Mesothelial cell of epicardium (in vitro differentiated cells): ENCODE results near the gene NRL. TPM values are rescaled to one million over a fixed set of nuclear protein-coding genes. Genes with fewer than 3 reads are reported as not detected.
"Not testable (repeated sequence)": the region's sequence is repeated elsewhere in the genome, so short reads cannot be mapped to it uniquely, and the experiment has no call there.

Source experiments
- DNase-seq, 2 experiments: peaks; one replicate each; pipeline ENCODE4 v3.0.0; 2021; ENCODE audit warnings: low spot score in 2 of 2; ENCODE audit not compliant: unreplicated experiment in 2 of 2
- H3K27ac Mint-ChIP-seq: 2 replicates; pipeline ENCODE4 v1.8.0; 2021; ENCODE audit warnings: mixed read lengths
- H3K27me3 Mint-ChIP-seq: 2 replicates; pipeline ENCODE4 v1.8.0; 2021; ENCODE audit warnings: low read depth, mixed read lengths
- H3K36me3 Mint-ChIP-seq: 2 replicates; pipeline ENCODE4 v1.8.0; 2021; ENCODE audit warnings: mixed read lengths
- H3K4me1 Mint-ChIP-seq: 2 replicates; pipeline ENCODE4 v1.8.0; 2021; ENCODE audit warnings: mixed read lengths
- H3K4me3 Mint-ChIP-seq: 2 replicates; pipeline ENCODE4 v1.8.0; 2021; ENCODE audit warnings: mild to moderate bottlenecking, moderate library complexity, mixed read lengths
- H3K9me3 Mint-ChIP-seq: 2 replicates; pipeline ENCODE4 v1.8.0; 2021; ENCODE audit warnings: mixed read lengths
- total RNA-seq: library from RNA; stranded (reverse); gene quantifications from 3 replicates; pipeline ENCODE4 v1.2.1, GENCODE V29; 2021
- TF ChIP-seq, protein P1 (sequence below): fragments of 200-600 bp; sonication (generic); IDR thresholded peaks from one replicate; pipeline ENCODE4 v1.5.0; 2021; ENCODE audit warnings: antibody characterized with exemption; ENCODE audit not compliant: unreplicated experiment

NRL gene
- total RNA-seq, 1 donor from 2014 or later = 2.0 TPM

- Mint-ChIP-seq H3K4me3 (peak overlapping the region; percentile 66), H3K36me3 (no peaks in the 10 kb centered on the region), H3K9me3 (no peaks in the 10 kb centered on the region), H3K27me3 (peaks cover 64% of the 10 kb centered on the region), H3K27ac (no peak overlapping the region), H3K4me1 (peaks cover 16% of the 10 kb centered on the region)
- TF ChIP-seq, protein P1, sequence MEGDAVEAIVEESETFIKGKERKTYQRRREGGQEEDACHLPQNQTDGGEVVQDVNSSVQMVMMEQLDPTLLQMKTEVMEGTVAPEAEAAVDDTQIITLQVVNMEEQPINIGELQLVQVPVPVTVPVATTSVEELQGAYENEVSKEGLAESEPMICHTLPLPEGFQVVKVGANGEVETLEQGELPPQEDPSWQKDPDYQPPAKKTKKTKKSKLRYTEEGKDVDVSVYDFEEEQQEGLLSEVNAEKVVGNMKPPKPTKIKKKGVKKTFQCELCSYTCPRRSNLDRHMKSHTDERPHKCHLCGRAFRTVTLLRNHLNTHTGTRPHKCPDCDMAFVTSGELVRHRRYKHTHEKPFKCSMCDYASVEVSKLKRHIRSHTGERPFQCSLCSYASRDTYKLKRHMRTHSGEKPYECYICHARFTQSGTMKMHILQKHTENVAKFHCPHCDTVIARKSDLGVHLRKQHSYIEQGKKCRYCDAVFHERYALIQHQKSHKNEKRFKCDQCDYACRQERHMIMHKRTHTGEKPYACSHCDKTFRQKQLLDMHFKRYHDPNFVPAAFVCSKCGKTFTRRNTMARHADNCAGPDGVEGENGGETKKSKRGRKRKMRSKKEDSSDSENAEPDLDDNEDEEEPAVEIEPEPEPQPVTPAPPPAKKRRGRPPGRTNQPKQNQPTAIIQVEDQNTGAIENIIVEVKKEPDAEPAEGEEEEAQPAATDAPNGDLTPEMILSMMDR = no peak
- DNase-seq = peak in 1 of 2 experiments; percentile 19
These were observed 61.8 kb downstream of the NRL start for GRCh38 chr14:24052656-24053547.

DNA sequence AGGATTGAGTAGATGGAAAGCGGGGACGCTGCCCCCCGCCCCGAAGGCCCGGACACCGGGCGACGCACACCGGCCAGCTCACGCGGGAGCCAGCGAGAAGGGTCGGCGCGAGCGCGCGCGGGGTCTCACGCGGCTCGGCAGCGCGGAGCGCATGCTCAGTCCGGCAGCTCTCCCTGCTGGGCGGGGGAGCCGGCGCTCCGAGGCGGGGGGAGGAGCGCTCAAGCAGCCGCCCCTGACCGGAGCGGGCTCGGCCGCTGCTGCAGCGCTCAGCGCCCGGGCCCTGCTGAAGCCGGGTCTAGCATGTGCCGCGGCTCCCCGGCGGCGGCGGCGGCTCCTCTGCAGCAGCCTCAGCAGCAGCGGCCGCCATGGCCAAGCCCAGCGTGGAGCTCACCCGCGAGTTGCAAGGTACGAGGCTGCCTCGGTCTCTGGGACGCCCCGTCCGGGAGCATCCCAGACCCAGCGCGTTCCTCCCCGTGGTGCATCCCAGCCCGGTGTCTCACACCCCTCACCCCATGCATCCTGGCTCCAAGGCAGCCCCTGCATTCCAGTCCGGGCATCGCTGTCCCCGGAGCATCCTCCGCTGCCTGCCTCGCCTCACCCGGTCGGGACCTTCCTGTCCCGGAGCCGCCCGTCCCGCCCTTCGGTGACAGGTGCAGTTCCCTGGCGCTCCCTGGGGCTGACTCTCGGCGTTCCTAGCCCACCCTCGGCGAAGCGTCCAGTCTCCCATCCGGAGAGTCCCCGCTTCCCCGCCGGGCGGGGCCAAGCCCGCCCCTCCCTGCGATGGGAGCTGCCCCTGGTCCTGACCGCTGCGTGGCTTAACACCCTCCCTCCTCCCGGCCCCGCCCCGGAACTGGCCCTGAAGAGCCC lies 62.7 kb downstream of the NRL start, which contains the start of gene CARMIL3:
Gene CARMIL3, plus strand, starts transcription at position 221 of the 867 bp plus-strand sequence. Its CDS starts 145 bp downstream, at position 366.
- peak; percentile 54 to 78 for DNase-seq
- Mint-ChIP-seq H3K4me1 (peaks cover 16% of the 10 kb centered on the region), H3K27ac (peak within 1 kb of the TSS; percentile 13), H3K36me3 (no peaks in the 10 kb centered on the region), H3K9me3 (no peaks in the 10 kb centered on the region), H3K4me3 (peak within 1 kb of the TSS; percentile 69), H3K27me3 (peaks cover 69% of the 10 kb centered on the region)
- TF ChIP-seq, protein P1 = no peak

DNA sequence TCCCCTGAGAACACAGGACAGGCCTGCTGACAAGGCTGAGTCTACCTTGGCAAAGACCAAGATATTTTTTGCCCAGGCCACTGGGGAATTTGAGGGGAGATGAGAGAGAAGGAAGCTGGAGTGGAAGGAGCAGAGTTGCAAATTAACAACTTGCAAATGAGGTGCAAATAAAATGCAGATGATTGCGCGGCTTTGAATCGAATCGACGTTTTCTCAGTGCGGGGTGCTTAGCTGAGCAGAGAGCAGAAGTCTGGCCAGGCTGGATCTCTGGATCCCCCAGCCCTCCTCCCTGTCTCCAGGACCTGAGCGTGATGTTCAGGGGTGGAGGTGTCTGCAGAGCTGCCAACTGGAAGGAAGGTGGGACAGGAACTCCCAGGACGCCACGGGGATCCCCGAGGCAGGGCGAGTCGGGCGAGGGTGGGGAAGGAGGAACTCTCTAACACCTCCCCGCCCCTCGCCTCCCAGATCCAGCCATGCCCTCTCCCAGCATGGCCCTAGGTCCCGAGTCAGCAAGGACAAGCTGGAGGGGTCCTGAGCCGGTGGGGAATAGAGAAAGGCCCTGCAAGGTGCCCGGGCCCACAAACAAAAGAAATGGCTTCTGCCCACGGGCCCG lies 63.5 kb downstream of the NRL start:
- Mint-ChIP-seq H3K27ac (peak overlapping the region; percentile 13), H3K4me3 (peak overlapping the region; percentile 69), H3K36me3 (no peaks in the 10 kb centered on the region), H3K4me1 (peaks cover 16% of the 10 kb centered on the region), H3K9me3 (no peaks in the 10 kb centered on the region), H3K27me3 (peaks cover 70% of the 10 kb centered on the region)
- TF ChIP-seq, protein P1 = no peak
- no peak for DNase-seq

- not testable (repeated sequence) for H3K27ac Mint-ChIP-seq
These were observed 64.0 kb downstream of the NRL start for GRCh38 chr14:24050753-24051152.

GRCh38 chr14:24049002-24049401 lies 65.7 kb downstream of the NRL start:
- DNase-seq, H3K4me3 Mint-ChIP-seq: not testable (repeated sequence)

More at GRCh38 chr14:24050753-24051152, 64.0 kb downstream of the NRL start:
- H3K27me3 Mint-ChIP-seq = peaks cover 71% of the 10 kb centered on the region
- not testable (repeated sequence) for DNase-seq, H3K9me3 Mint-ChIP-seq, H3K36me3 Mint-ChIP-seq
- H3K4me3 Mint-ChIP-seq = peak overlapping the region; percentile 69
- peaks cover 16% of the 10 kb centered on the region for H3K4me1 Mint-ChIP-seq

DNA sequence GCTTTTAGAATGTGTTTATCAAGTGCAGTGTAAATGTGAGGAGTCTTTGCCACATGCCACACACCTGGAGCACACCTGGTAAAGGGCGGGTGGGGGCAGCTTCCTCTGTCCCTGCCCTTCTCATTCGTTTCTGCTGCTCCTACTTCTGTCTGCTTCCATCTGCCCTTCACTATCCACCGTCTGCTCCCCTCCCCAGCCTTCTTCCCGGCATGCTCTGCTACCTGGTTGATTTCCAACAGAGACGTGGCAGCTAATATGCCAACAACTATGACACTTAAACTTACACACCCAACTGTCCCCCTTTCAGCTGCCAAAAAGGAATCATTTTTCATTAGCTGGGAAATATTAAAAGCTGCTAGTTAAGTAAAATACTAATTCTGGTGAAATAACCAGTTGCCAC lies 72.0 kb downstream of the NRL start:
- Mint-ChIP-seq H3K27me3 (peaks cover 30% of the 10 kb centered on the region), H3K4me3 (no peak overlapping the region), H3K27ac (no peak overlapping the region), H3K4me1 (no peaks in the 10 kb centered on the region), H3K9me3 (no peaks in the 10 kb centered on the region), H3K36me3 (no peaks in the 10 kb centered on the region)
- TF ChIP-seq, protein P1 = no peak
- DNase-seq = no peak

More at GRCh38 chr14:24049002-24049401, 65.7 kb downstream of the NRL start:
- H3K9me3 Mint-ChIP-seq, H3K27ac Mint-ChIP-seq, H3K36me3 Mint-ChIP-seq: not testable (repeated sequence)
- H3K4me1 Mint-ChIP-seq = peaks cover 16% of the 10 kb centered on the region
- peaks cover 66% of the 10 kb centered on the region for H3K27me3 Mint-ChIP-seq
